ENCODE data around the gene PDZRN3. TPM values are rescaled to one million over a fixed set of nuclear protein-coding genes. Genes with fewer than 3 reads are reported as not detected.

Gene PDZRN3
- total RNA-seq, 1 donor from 2014 or later, result 3.4 TPM

- H3K4me1 ChIP-seq, result no peaks in the 10 kb centered on the region
- no peaks in the 10 kb centered on the region for H4K20me1 ChIP-seq (ENCODE audit: low read depth)
- H3K27ac Mint-ChIP-seq, result no peak overlapping the region
- H3K4me2 ChIP-seq, result no peak overlapping the region
- H3K9me3 ChIP-seq (ENCODE audit: low read depth), result no peaks in the 10 kb centered on the region
- no peak overlapping the region for H3K4me3 Mint-ChIP-seq
- H3K27me3 Mint-ChIP-seq (ENCODE audit: insufficient read depth, low read depth), result no peaks in the 10 kb centered on the region
- no peak for DNase-seq (ENCODE audit: low spot score)
- no peak overlapping the region for H2AFZ ChIP-seq (replicated peaks)
- no peaks in the 10 kb centered on the region for H3K27me3 ChIP-seq
- no peaks in the 10 kb centered on the region for H3K4me1 Mint-ChIP-seq
- no peaks in the 10 kb centered on the region for H3K79me2 ChIP-seq (ENCODE audit: low read depth)
- H3K4me3 ChIP-seq, result no peak overlapping the region
- no peak overlapping the region for H3K9ac ChIP-seq
- TF ChIP-seq EZH2phosphoT487 (IDR thresholded peaks at IDR 0.05) (no peak), EZH2 (IDR thresholded peaks at IDR 0.05) (no peak), CTCF (IDR thresholded peaks at IDR 0.05) (no peak)
- no peaks in the 10 kb centered on the region for H3K36me3 ChIP-seq
- H3K27ac ChIP-seq, result no peak overlapping the region
- H3K36me3 Mint-ChIP-seq, result no peaks in the 10 kb centered on the region
- no peaks in the 10 kb centered on the region for H3K9me3 Mint-ChIP-seq
- no peaks in the 10 kb centered on the region for H3F3A ChIP-seq (ENCODE audit: low read depth)
Measured at GRCh38 chr3:73332558-73332957, 292.2 kb downstream of the PDZRN3 start.

Small RNA genes within 50 kb of the gene (small RNA-seq; reads per million reads assigned to genes)
- gene RNU7-119P, result not detected
